H1 (cell line): ENCODE measurements around the gene HECTD4. TPM values are rescaled to one million over a fixed set of nuclear protein-coding genes. Genes with fewer than 3 reads are reported as not detected.

Experiments used
- ASH2L ChIP-seq: fragments of 200-600, 300-600 bp; sonication (generic); IDR thresholded peaks from one replicate; pipeline ENCODE4 v1.7.1; 2017; ENCODE audit warnings: low read length
- CEBPB ChIP-seq: IDR thresholded peaks from 2 replicates; pipeline ENCODE4 v1.6.1; 2012; ENCODE audit warnings: low read depth, low read length
- NANOG ChIP-seq: IDR thresholded peaks from 2 replicates; pipeline ENCODE4 v1.6.1; 2011; ENCODE audit warnings: low read length, low read depth, mild to moderate bottlenecking, inconsistent platforms; ENCODE audit not compliant: insufficient read depth, poor library complexity, severe bottlenecking
- polyA plus RNA-seq, 7 experiments: library from polyadenylated mRNA; depleted of rRNA in 3 of 7; stranded (reverse) in 5 of 7; unstranded in 2 of 7; fragments of >200 nt in 5 of 7; fragments of 200-250 nt in 2 of 7; gene quantifications; 1 replicate in 5 of 7; 2 replicates in 1 of 7; 4 replicates in 1 of 7; pipeline versions ENCODE4 v1.2.1 to v1.2.3, GENCODE V29; 2011 to 2013; ENCODE audit warnings: missing spikeins in 2 of 7, mixed read lengths in 2 of 7
- total RNA-seq: library from RNA; stranded (reverse); fragmentation: NEBNext Ultra II Directional; extraction: Animal tissue kit (Norgen Biotek cat#: 25700); gene quantifications from 2 replicates; pipeline ENCODE4 v1.2.1, GENCODE V29; 2021

The HECTD4 gene
- total and polyA plus RNA-seq, 2 of the 8 experiments (the other 6 are each of a cell fraction or from before 2014, with no cell fraction given), result 6.5 to 33.7 TPM

DNA sequence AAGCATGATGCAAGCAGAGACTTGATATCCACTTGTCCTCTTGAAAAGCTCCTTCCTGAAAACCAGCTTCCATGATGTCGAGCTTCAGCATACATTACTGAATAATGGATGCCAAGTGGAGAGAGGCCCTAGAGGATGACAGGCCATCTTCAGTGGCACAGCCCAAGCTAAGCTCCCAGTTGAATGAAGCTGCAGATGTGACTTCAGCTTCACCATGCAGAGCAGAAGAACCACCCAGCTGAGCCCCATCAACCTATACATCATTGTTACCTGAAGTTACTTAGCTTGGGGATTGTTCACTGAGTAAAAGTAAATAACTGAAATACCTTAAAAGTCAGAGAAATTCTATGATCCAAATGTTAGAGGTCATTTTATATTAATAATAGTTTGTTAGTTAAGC, 93.6 kb downstream of the HECTD4 start (continued):
- TF ChIP-seq NANOG (no peak), CEBPB (no peak), ASH2L (no peak)
